GM23248 (cell line): Measurements from ENCODE around the gene HEG1. TPM values are rescaled to one million over a fixed set of nuclear protein-coding genes. Genes with fewer than 3 reads are reported as not detected.

Experiments used
- DNase-seq: peaks from one replicate; pipeline ENCODE4 v3.0.0-alpha.2; 2015
- H2AFZ ChIP-seq: fragments of 200-600 bp; sonication (generic); 2 replicates; pipeline ENCODE4 v1.6.1; 2016; ENCODE audit warnings: antibody characterized with exemption
- H3F3A ChIP-seq: fragments of 200-600 bp; sonication (generic); 2 replicates; pipeline ENCODE4 v1.6.1; 2016; ENCODE audit warnings: mild to moderate bottlenecking, antibody characterized with exemption, mixed run types; ENCODE audit not compliant: insufficient read depth
- H3K27ac ChIP-seq: fragments of 200-600 bp; sonication (generic); 2 replicates; pipeline ENCODE4 v1.5.1; 2016; ENCODE audit warnings: mild to moderate bottlenecking
- H3K27me3 ChIP-seq: fragments of 200-600 bp; sonication (generic); replicated peaks from 2 replicates; pipeline ENCODE4 v1.6.1; 2016; ENCODE audit warnings: mild to moderate bottlenecking; ENCODE audit not compliant: insufficient read depth
- H3K36me3 ChIP-seq: fragments of 200-600 bp; sonication (generic); 2 replicates; pipeline ENCODE4 v1.6.1; 2016; ENCODE audit warnings: low read depth, mild to moderate bottlenecking
- H3K4me1 ChIP-seq: fragments of 200-600 bp; sonication (generic); 2 replicates; pipeline ENCODE4 v1.6.1; 2016; ENCODE audit warnings: mild to moderate bottlenecking; ENCODE audit not compliant: insufficient read depth
- H3K4me2 ChIP-seq: fragments of 200-600 bp; sonication (generic); one replicate; pipeline ENCODE4 v1.6.1; 2016; ENCODE audit warnings: mild to moderate bottlenecking; ENCODE audit not compliant: unreplicated experiment
- H3K4me3 ChIP-seq: fragments of 200-600 bp; sonication (generic); 2 replicates; pipeline ENCODE4 v1.5.1; 2016; ENCODE audit warnings: mild to moderate bottlenecking
- H3K79me2 ChIP-seq: fragments of 200-600 bp; sonication (generic); 2 replicates; pipeline ENCODE4 v1.6.1; 2016; ENCODE audit warnings: mild to moderate bottlenecking; ENCODE audit not compliant: insufficient read depth
- H3K9ac ChIP-seq: fragments of 200-600 bp; sonication (generic); 2 replicates; pipeline ENCODE4 v1.6.1; 2016; ENCODE audit warnings: mild to moderate bottlenecking
- H3K9me2 ChIP-seq: fragments of 200-600 bp; sonication (generic); 2 replicates; pipeline ENCODE4 v1.6.1; 2016; ENCODE audit warnings: mixed run types, mild to moderate bottlenecking, moderate library complexity; ENCODE audit not compliant: insufficient read depth
- H3K9me3 ChIP-seq: fragments of 200-600 bp; sonication (generic); one replicate; pipeline ENCODE4 v1.6.1; 2017; ENCODE audit warnings: low read depth
- H4K20me1 ChIP-seq: fragments of 200-600 bp; sonication (generic); 2 replicates; pipeline ENCODE4 v1.6.0; 2016; ENCODE audit not compliant: insufficient read depth
- EZH2 ChIP-seq: fragments of 200-600 bp; sonication (generic); IDR thresholded peaks from 2 replicates; pipeline ENCODE4 v1.6.1; 2018; ENCODE audit warnings: antibody characterized with exemption, mild to moderate bottlenecking; ENCODE audit not compliant: insufficient read depth, poor library complexity, severe bottlenecking
- EZH2phosphoT487 ChIP-seq: fragments of 200-600 bp; sonication (generic); IDR thresholded peaks from 2 replicates; pipeline ENCODE4 v1.6.1; 2018; ENCODE audit warnings: antibody characterized with exemption, moderate library complexity, mild to moderate bottlenecking, low read depth; ENCODE audit not compliant: insufficient read depth
- WGBS, 2 experiments: methylation state at CpG; one replicate each; pipeline ENCODE4 v1.1.6; 2015 to 2017; ENCODE audit warnings: low lambda C conversion rate in 2 of 2, low coverage in 1 of 2; ENCODE audit errors: missing lambda C conversion rate in 2 of 2; 5-methylcytosine and 5-hydroxymethylcytosine counted together
- in situ Hi-C: fragments of 300-500 bp; cut with MboI; formaldehyde crosslinking; loops from 2 replicates; pipeline ENCODE4 v1.15.0; 2020
- polyA plus RNA-seq: library from polyadenylated mRNA; unstranded; fragments of >200 nt; fragmentation: Nextera tagmentation; extraction: Ambion mirVana; gene quantifications from 2 replicates; pipeline ENCODE4 v1.2.1, GENCODE V29; 2016
- total RNA-seq: library from RNA; depleted of rRNA; stranded (reverse); fragments of >200 nt; shearing (Covaris generic); gene quantifications from 2 replicates; pipeline ENCODE4 v1.2.3, GENCODE V29; 2014

HEG1 gene
- total and polyA plus RNA-seq, 2 experiments from 2014 or later, result 32.1 to 116 TPM

- peaks cover 74% of the 10 kb centered on the region for H3F3A ChIP-seq
- peaks cover 94% of the 10 kb centered on the region for H3K36me3 ChIP-seq
- no peaks in the 10 kb centered on the region for H3K9me2 ChIP-seq
- no peak overlapping the region for H2AFZ ChIP-seq
- in situ Hi-C loops, result no loop called here
- H4K20me1 ChIP-seq, result no peaks in the 10 kb centered on the region
- H3K9me3 ChIP-seq, result no peaks in the 10 kb centered on the region
- H3K27me3 ChIP-seq, result no peaks in the 10 kb centered on the region
- no peak for DNase-seq
- no peak overlapping the region for H3K4me3 ChIP-seq
- 100% methylated on average over 2 of the region's 2 CpGs for WGBS, 2 experiments
- no peak overlapping the region for H3K4me2 ChIP-seq
- H3K9ac ChIP-seq, result no peak overlapping the region
- H3K79me2 ChIP-seq, result 0 out of 2 replicates have a peak, but pooled peaks cover 4% of the 10 kb centered on the region
- TF ChIP-seq EZH2, result no peak
- no peak for TF ChIP-seq EZH2phosphoT487
- no peaks in the 10 kb centered on the region for H3K4me1 ChIP-seq
- H3K27ac ChIP-seq, result no peak overlapping the region
These were observed 81.1 kb downstream of the HEG1 start for GRCh38 chr3:124974691-124975090.

GRCh38 chr3:124973290-124973689 lies 82.5 kb downstream of the HEG1 start:
- H3K27ac ChIP-seq, result no peak overlapping the region
- H3K27me3 ChIP-seq, result no peaks in the 10 kb centered on the region
- peaks cover 96% of the 10 kb centered on the region for H3K36me3 ChIP-seq
- no peaks in the 10 kb centered on the region for H3K9me3 ChIP-seq
- no peak overlapping the region for H3K4me2 ChIP-seq
- DNase-seq, result no peak
- H3K79me2 ChIP-seq, result no peaks in the 10 kb centered on the region
- H3K9me2 ChIP-seq, result no peaks in the 10 kb centered on the region
- H4K20me1 ChIP-seq, result no peaks in the 10 kb centered on the region
- peaks cover 75% of the 10 kb centered on the region for H3F3A ChIP-seq
- no peak overlapping the region for H3K4me3 ChIP-seq
- H3K4me1 ChIP-seq, result no peaks in the 10 kb centered on the region
- in situ Hi-C loops, result no loop called here
- H2AFZ ChIP-seq, result no peak overlapping the region
- H3K9ac ChIP-seq, result no peak overlapping the region
- TF ChIP-seq EZH2 (no peak), EZH2phosphoT487 (no peak)

DNA sequence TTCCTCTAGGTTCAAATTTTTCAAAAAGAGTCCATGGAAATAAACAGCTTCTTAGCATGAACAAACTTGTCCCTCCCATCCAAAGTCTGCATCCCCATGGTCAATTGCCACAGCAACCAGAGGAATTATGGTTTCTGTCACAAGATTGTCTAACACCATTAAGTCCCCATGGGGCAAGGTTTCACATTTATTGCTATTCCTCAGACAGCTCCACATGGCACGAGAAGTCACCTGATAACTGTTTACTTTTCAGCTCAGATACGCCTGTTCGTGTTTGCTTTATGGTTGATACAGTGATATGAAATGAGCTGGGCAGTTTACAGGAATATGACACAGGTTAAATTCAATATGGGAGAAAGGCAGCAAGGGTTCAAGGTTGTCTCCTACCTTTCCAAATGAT lies 83.3 kb downstream of the HEG1 start:
- no peaks in the 10 kb centered on the region for H3K27me3 ChIP-seq
- H3K9ac ChIP-seq, result no peak overlapping the region
- no peak for DNase-seq
- in situ Hi-C loops, result no loop called here
- no peak overlapping the region for H2AFZ ChIP-seq
- TF ChIP-seq EZH2phosphoT487 (no peak), EZH2 (no peak)
- no peaks in the 10 kb centered on the region for H3K9me3 ChIP-seq
- no peak overlapping the region for H3K4me2 ChIP-seq
- H3F3A ChIP-seq, result peaks cover 77% of the 10 kb centered on the region
- H3K9me2 ChIP-seq, result no peaks in the 10 kb centered on the region
- WGBS, 2 experiments, result 95 to 96% methylated on average over 3 of the region's 3 CpGs
- no peak overlapping the region for H3K4me3 ChIP-seq
- H3K79me2 ChIP-seq, result no peaks in the 10 kb centered on the region
- H3K4me1 ChIP-seq, result no peaks in the 10 kb centered on the region
- H3K27ac ChIP-seq, result no peak overlapping the region
- no peaks in the 10 kb centered on the region for H4K20me1 ChIP-seq
- H3K36me3 ChIP-seq, result peaks cover 96% of the 10 kb centered on the region

DNA sequence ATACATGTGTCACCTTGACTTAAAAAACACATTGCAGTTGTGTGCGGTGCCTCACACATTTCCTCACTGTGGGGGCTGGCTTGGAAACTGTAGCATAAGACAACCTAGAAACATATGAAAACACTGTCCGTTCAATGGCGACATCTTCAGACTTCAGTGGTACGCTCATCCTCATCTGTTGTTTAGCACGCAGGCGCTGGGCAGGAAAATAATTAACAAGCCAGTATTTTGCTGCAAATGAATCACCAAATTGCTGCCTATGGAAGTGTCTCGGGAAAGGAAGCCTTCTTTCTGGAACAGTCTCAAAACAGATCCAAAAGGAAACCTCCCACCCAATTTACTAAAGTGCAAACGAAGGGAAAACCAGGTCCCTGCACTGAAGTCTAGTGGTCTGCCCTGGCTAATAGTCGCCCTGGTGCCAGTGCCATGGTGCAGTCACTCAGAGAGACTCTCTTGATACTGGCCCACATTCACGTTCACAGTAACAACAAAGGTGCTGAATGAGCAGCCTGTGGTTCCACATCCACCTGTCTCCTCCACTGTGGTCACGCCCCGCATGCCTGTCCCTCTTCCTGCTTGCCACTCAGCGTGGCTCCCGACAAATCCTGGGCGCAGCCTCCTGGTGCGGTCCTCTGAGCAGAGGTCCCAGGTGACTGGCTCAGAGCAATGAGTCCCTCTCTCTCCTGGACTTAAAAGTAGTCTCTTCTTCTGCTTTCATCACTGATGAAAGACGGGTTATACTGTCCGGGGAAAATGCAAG lies 85.7 kb downstream of the HEG1 start:
- Histone ChIP-seq H2AFZ (no peak overlapping the region), H3K9ac (no peak overlapping the region), H3F3A (peaks cover 80% of the 10 kb centered on the region), H3K9me2 (no peaks in the 10 kb centered on the region), H3K4me2 (no peak overlapping the region), H3K27me3 (no peaks in the 10 kb centered on the region), H3K4me1 (peaks cover 6% of the 10 kb centered on the region), H3K9me3 (no peaks in the 10 kb centered on the region), H3K27ac (no peak overlapping the region), H3K79me2 (no peaks in the 10 kb centered on the region), H3K4me3 (no peak overlapping the region), H3K36me3 (peaks cover 91% of the 10 kb centered on the region), H4K20me1 (no peaks in the 10 kb centered on the region)
- TF ChIP-seq EZH2 (no peak), EZH2phosphoT487 (no peak)
- 95% methylated on average over 18 of the region's 18 CpGs for WGBS, 2 experiments
- in situ Hi-C loops, result no loop called here
- no peak for DNase-seq

DNA sequence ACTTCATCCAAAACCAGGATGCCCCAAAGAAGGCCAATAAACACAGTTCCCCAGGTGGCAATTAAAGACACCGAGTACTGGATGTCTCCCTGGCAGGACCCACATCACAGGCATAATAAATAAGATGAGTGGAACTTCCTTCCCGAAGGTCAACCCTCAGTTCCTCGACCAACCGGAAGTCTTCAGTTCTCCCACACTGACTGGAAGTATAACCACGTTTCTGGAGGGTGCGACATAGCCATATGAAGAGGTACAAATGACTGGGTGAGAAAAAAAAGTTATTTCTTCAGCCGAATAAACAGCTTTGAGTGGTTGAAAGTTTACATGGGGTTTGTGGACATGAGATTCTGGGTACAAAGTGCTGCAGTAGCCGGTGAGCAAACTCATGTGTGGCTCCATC lies 86.6 kb downstream of the HEG1 start:
- in situ Hi-C loops, result no loop called here

More for the DNA sequence above, 86.6 kb downstream of the HEG1 start:
- 87 to 89% methylated on average over 8 of the region's 8 CpGs for WGBS, 2 experiments
- Histone ChIP-seq H3K4me1 (peaks cover 7% of the 10 kb centered on the region), H3K4me3 (no peak overlapping the region), H4K20me1 (no peaks in the 10 kb centered on the region), H3F3A (peaks cover 80% of the 10 kb centered on the region), H3K36me3 (peaks cover 83% of the 10 kb centered on the region), H3K4me2 (no peak overlapping the region), H3K27me3 (no peaks in the 10 kb centered on the region), H2AFZ (no peak overlapping the region), H3K9ac (no peak overlapping the region), H3K79me2 (no peaks in the 10 kb centered on the region), H3K9me3 (no peaks in the 10 kb centered on the region), H3K27ac (no peak overlapping the region), H3K9me2 (no peaks in the 10 kb centered on the region)
- TF ChIP-seq EZH2, result no peak
- TF ChIP-seq EZH2phosphoT487, result no peak
- no peak for DNase-seq
